Calu3 (cell line): ENCODE measurements around the gene PCBP2. TPM values are rescaled to one million over a fixed set of nuclear protein-coding genes. Genes with fewer than 3 reads are reported as not detected.

ENCODE experiments used
- BruUV-seq: library from RNA; stranded (reverse); fragments of 400-500 nt; replicated peaks from 2 replicates; lab custom pipeline; 2021; lab: Mats Ljungman, UMichigan
- CTCF ChIA-PET: fragments of 300-600 bp; sonication (Branson Sonifier 250); formaldehyde crosslinking; loops from one replicate; lab custom pipeline; 2022; ENCODE audit warnings: antibody characterized with exemption; lab: Charles Lee
- DNase-seq: peaks from one replicate; pipeline ENCODE4 v3.0.0; 2022
- H3K27ac Mint-ChIP-seq: one replicate; pipeline ENCODE4 v1.8.0; 2022; ENCODE audit warnings: mixed read lengths; ENCODE audit not compliant: unreplicated experiment
- H3K27me3 Mint-ChIP-seq: one replicate; pipeline ENCODE4 v1.8.0; 2022; ENCODE audit warnings: mixed read lengths; ENCODE audit not compliant: unreplicated experiment
- H3K36me3 Mint-ChIP-seq: one replicate; pipeline ENCODE4 v1.8.0; 2022; ENCODE audit warnings: mild to moderate bottlenecking, moderate library complexity, mixed read lengths; ENCODE audit not compliant: insufficient read depth, unreplicated experiment
- H3K4me1 Mint-ChIP-seq: one replicate; pipeline ENCODE4 v1.8.0; 2022; ENCODE audit warnings: mild to moderate bottlenecking, low read depth, mixed read lengths; ENCODE audit not compliant: unreplicated experiment
- H3K4me3 Mint-ChIP-seq: one replicate; pipeline ENCODE4 v1.8.0; 2022; ENCODE audit warnings: mild to moderate bottlenecking, low read depth, moderate library complexity, mixed read lengths; ENCODE audit not compliant: unreplicated experiment
- H3K9me3 Mint-ChIP-seq: one replicate; pipeline ENCODE4 v1.8.0; 2022; ENCODE audit warnings: low read depth, mixed read lengths; ENCODE audit not compliant: unreplicated experiment
- CTCF ChIP-seq: fragments of 200-600 bp; IDR thresholded peaks from one replicate; pipeline ENCODE4 v1.8.0; 2022; ENCODE audit warnings: antibody characterized with exemption; ENCODE audit not compliant: unreplicated experiment
- intact Hi-C: fragments of 100-400 bp; cut with micrococcal nuclease; formaldehyde crosslinking; loops from one replicate; pipeline ENCODE4 v1.10.0; 2022; ENCODE audit not compliant: unreplicated experiment
- total RNA-seq: library from RNA; stranded (reverse); gene quantifications from 2 replicates; pipeline ENCODE4 v1.2.3, GENCODE V29; 2022

Gene PCBP2
- total RNA-seq, 1 experiment from 2014 or later = 528 TPM

GRCh38 chr12:53524476-53524875, 72.6 kb downstream of the PCBP2 start:
- CTCF ChIA-PET = no interaction called here

DNA sequence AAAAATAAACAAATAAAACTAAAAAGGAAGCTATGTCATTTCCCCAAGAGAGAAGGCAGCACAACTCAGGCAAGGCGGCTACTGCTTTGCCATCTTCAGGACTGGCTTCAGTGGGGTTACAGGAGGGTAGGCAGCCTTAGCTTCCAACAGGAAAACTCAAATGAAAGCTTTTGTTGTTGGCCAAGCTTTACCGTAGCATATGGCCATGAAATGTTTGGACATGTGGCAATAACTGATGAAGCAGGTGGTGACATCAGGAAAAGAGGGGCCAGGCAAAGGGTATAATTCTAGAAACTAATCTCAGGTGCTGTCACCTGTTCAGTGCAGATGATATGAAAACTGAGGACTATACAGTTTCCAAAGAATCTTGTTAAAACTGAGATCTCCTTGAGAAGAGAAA, 78.2 kb downstream of the PCBP2 start:
- intact Hi-C loops = no loop called here
- Mint-ChIP-seq H3K4me1 (no peaks in the 10 kb centered on the region), H3K27me3 (no peaks in the 10 kb centered on the region), H3K9me3 (no peaks in the 10 kb centered on the region), H3K27ac (no peak overlapping the region), H3K4me3 (no peak overlapping the region), H3K36me3 (peaks cover 27% of the 10 kb centered on the region)
- no peak for DNase-seq
- no TSS peak for BruUV-seq
- no peak for TF ChIP-seq CTCF
- CTCF ChIA-PET = no interaction called here

More at GRCh38 chr12:53524476-53524875, 72.6 kb downstream of the PCBP2 start:
- Mint-ChIP-seq H3K4me1 (no peaks in the 10 kb centered on the region), H3K27me3 (no peaks in the 10 kb centered on the region), H3K36me3 (peaks cover 10% of the 10 kb centered on the region), H3K4me3 (no peak overlapping the region), H3K27ac (no peak overlapping the region), H3K9me3 (no peaks in the 10 kb centered on the region)
- no peak for TF ChIP-seq CTCF
- no TSS peak for BruUV-seq
- no peak for DNase-seq
- intact Hi-C loops = no loop called here

Other genes with a start within 250 kb of the PCBP2 start
- 4.3 and 5.0 TPM in 2 replicates for gene ITGB7, start 244.9 kb upstream of the PCBP2 start, total RNA-seq
- gene RARG, start 219.9 kb upstream of the PCBP2 start, total RNA-seq = 36.7 and 43.0 TPM in 2 replicates
- 24.3 and 31.1 TPM in 2 replicates for gene ESPL1, start 183.8 kb upstream of the PCBP2 start, total RNA-seq
- gene PFDN5, start 156.6 kb upstream of the PCBP2 start, total RNA-seq = 178 and 185 TPM in 2 replicates
- gene MYG1, start 152.4 kb upstream of the PCBP2 start, total RNA-seq = 29.7 and 32.4 TPM in 2 replicates
- gene AAAS, start 130.5 kb upstream of the PCBP2 start, total RNA-seq = 31.0 and 33.6 TPM in 2 replicates
- gene SP7, start 115.7 kb upstream of the PCBP2 start, total RNA-seq = not detected in 2 replicates
- 52.5 and 58.0 TPM in 2 replicates for gene SP1, start 71.9 kb upstream of the PCBP2 start, total RNA-seq
- not detected in 2 replicates for gene AMHR2, start 28.2 kb upstream of the PCBP2 start, total RNA-seq
- 151 and 184 TPM in 2 replicates for gene PRR13, start 10.4 kb upstream of the PCBP2 start, total RNA-seq
- gene MAP3K12, start 47.4 kb downstream of the PCBP2 start, total RNA-seq = 4.6 and 5.8 TPM in 2 replicates
- gene TARBP2, start 49.2 kb downstream of the PCBP2 start, total RNA-seq = 20.7 and 21.8 TPM in 2 replicates
- gene NPFF, start 55.4 kb downstream of the PCBP2 start, total RNA-seq = not detected in 2 replicates
- 18.0 and 24.9 TPM in 2 replicates for gene ATF7, start 174.3 kb downstream of the PCBP2 start, total RNA-seq
- 169 and 173 TPM in 2 replicates for gene ATP5MC2, start 224.0 kb downstream of the PCBP2 start, total RNA-seq